ENCODE measurements around the gene CR2. TPM values are rescaled to one million over a fixed set of nuclear protein-coding genes. Genes with fewer than 3 reads are reported as not detected.

Gene CR2
- total and polyA plus RNA-seq, 4 experiments from 2014 or later = 1.9 to 6.7 (median 3.9) TPM

Other genes with a start within 250 kb of the CR2 start
- gene CD55, start 132.7 kb upstream of the CR2 start, total RNA-seq = 10 to 100 TPM; 69.0 to 77.3 TPM
- 10 to 100 TPM; 73.2 to 92.1 TPM for gene CD55, start 132.7 kb upstream of the CR2 start, polyA plus RNA-seq
- gene CR1, start 41.8 kb downstream of the CR2 start, total RNA-seq = 10 to 100 TPM; 10.1 to 11.5 TPM
- 1 to 10 TPM; 4.1 to 9.3 TPM for gene CR1, start 41.8 kb downstream of the CR2 start, polyA plus RNA-seq
- under 1 TPM in 1 of 2 experiments, not detected in 1; 0.19 TPM for gene CR1L, start 190.8 kb downstream of the CR2 start, total RNA-seq
- not detected for gene CR1L, start 190.8 kb downstream of the CR2 start, polyA plus RNA-seq